ENCODE data around the gene UQCR10. TPM values are rescaled to one million over a fixed set of nuclear protein-coding genes. Genes with fewer than 3 reads are reported as not detected.

UQCR10 gene
- total RNA-seq, 1 donor, result 52.1 TPM

GRCh38 chr22:29780220-29780619 lies 13.1 kb downstream of the UQCR10 start:
- TF ChIP-seq CTCF (IDR thresholded peaks at IDR 0.05; ENCODE audit: extremely low read depth, low read depth, low read length), result no peak
- H3K4me1 ChIP-seq (ENCODE audit: insufficient read depth, low read length), result peaks cover 52% of the 10 kb centered on the region
- H3K36me3 ChIP-seq (ENCODE audit: insufficient read depth, low read length), result no peaks in the 10 kb centered on the region
- peak overlapping the region; percentile 91 for H3K27ac ChIP-seq (ENCODE audit: low read depth, low read length)
- DNase-seq (ENCODE audit: insufficient read length, low spot score, missing footprints), result peak; percentile 73
- no peak overlapping the region for H2AFZ ChIP-seq (ENCODE audit: low read length)
- H3K27me3 ChIP-seq (ENCODE audit: insufficient read depth, low read length), result no peaks in the 10 kb centered on the region
- H4K20me1 ChIP-seq (ENCODE audit: insufficient read depth, low read length), result no peaks in the 10 kb centered on the region
- no peaks in the 10 kb centered on the region for H3K79me2 ChIP-seq (ENCODE audit: insufficient read depth, low read length)
- no peak overlapping the region for H3K4me3 ChIP-seq (ENCODE audit: insufficient read depth, low read length)
- no peaks in the 10 kb centered on the region for H3K9me3 ChIP-seq (ENCODE audit: low read depth, low read length)
- H3K4me2 ChIP-seq (ENCODE audit: insufficient read depth, low read length), result peak overlapping the region; percentile 59

- H3K36me3 ChIP-seq (ENCODE audit: insufficient read depth, low read length), result no peaks in the 10 kb centered on the region
- TF ChIP-seq CTCF (IDR thresholded peaks at IDR 0.05; ENCODE audit: extremely low read depth, low read depth, low read length), result no peak
- peak overlapping the region; percentile 19 for H3K4me3 ChIP-seq (ENCODE audit: insufficient read depth, low read length)
- peaks cover 52% of the 10 kb centered on the region for H3K4me1 ChIP-seq (ENCODE audit: insufficient read depth, low read length)
- no peaks in the 10 kb centered on the region for H3K27me3 ChIP-seq (ENCODE audit: insufficient read depth, low read length)
- DNase-seq (ENCODE audit: insufficient read length, low spot score, missing footprints), result peak; percentile 88
- H2AFZ ChIP-seq (ENCODE audit: low read length), result peak overlapping the region; percentile 31
- peak overlapping the region; percentile 91 for H3K27ac ChIP-seq (ENCODE audit: low read depth, low read length)
- H4K20me1 ChIP-seq (ENCODE audit: insufficient read depth, low read length), result no peaks in the 10 kb centered on the region
- no peaks in the 10 kb centered on the region for H3K79me2 ChIP-seq (ENCODE audit: insufficient read depth, low read length)
- no peaks in the 10 kb centered on the region for H3K9me3 ChIP-seq (ENCODE audit: low read depth, low read length)
- H3K4me2 ChIP-seq (ENCODE audit: insufficient read depth, low read length), result peak overlapping the region; percentile 59
These were observed 13.8 kb downstream of the UQCR10 start for GRCh38 chr22:29780748-29781676.

GRCh38 chr22:29782061-29782845 lies 15.1 kb downstream of the UQCR10 start:
- no peak for TF ChIP-seq CTCF (IDR thresholded peaks at IDR 0.05; ENCODE audit: extremely low read depth, low read depth, low read length)
- peak; percentile 76 for DNase-seq (ENCODE audit: insufficient read length, low spot score, missing footprints)
- Histone ChIP-seq H3K4me2 (ENCODE audit: insufficient read depth, low read length) (peak overlapping the region; percentile 31), H3K4me3 (ENCODE audit: insufficient read depth, low read length) (no peak overlapping the region), H3K79me2 (ENCODE audit: insufficient read depth, low read length) (no peaks in the 10 kb centered on the region), H3K36me3 (ENCODE audit: insufficient read depth, low read length) (peaks cover 4% of the 10 kb centered on the region), H2AFZ (ENCODE audit: low read length) (peak overlapping the region; percentile 60), H3K4me1 (ENCODE audit: insufficient read depth, low read length) (peaks cover 52% of the 10 kb centered on the region), H3K27ac (ENCODE audit: low read depth, low read length) (peak overlapping the region; percentile 91), H3K9me3 (ENCODE audit: low read depth, low read length) (no peaks in the 10 kb centered on the region), H4K20me1 (ENCODE audit: insufficient read depth, low read length) (no peaks in the 10 kb centered on the region), H3K27me3 (ENCODE audit: insufficient read depth, low read length) (no peaks in the 10 kb centered on the region)

Measured in osteoblast (primary cell).